Cardiac muscle cell (in vitro differentiated cells and primary cell): ENCODE data around the gene ZYX. TPM values are rescaled to one million over a fixed set of nuclear protein-coding genes. Genes with fewer than 3 reads are reported as not detected.

Source experiments
- DNase-seq, 2 donors: peaks; one replicate each; pipeline versions ENCODE4 v3.0.0 to v3.0.0-alpha.2; 2010 to 2017; ENCODE audit warnings: low read depth in 1 of 2, low spot score in 1 of 2
- H3K27ac ChIP-seq: fragments of 200-600 bp; sonication (generic); 2 replicates; pipeline ENCODE4 v1.5.1; 2016
- H3K27me3 ChIP-seq: fragments of 200-600 bp; sonication (generic); 2 replicates; pipeline ENCODE4 v1.6.0; 2016; ENCODE audit warnings: control low read depth
- H3K36me3 ChIP-seq: fragments of 200-600 bp; sonication (generic); 2 replicates; pipeline ENCODE4 v1.5.1; 2016; ENCODE audit warnings: control low read depth
- H3K4me1 ChIP-seq: fragments of 200-600 bp; sonication (generic); 2 replicates; pipeline ENCODE4 v1.8.1; 2017; ENCODE audit warnings: low read depth, mild to moderate bottlenecking, mixed run types
- H3K4me3 ChIP-seq: fragments of 200-600 bp; sonication (generic); 2 replicates; pipeline ENCODE4 v1.5.1; 2016; ENCODE audit warnings: mild to moderate bottlenecking
- H3K9me3 ChIP-seq: fragments of 200-600 bp; sonication (generic); 2 replicates; pipeline ENCODE4 v1.5.1; 2017; ENCODE audit warnings: low read depth, mild to moderate bottlenecking, control low read depth
- CTCF ChIP-seq: IDR thresholded peaks from 2 replicates; pipeline ENCODE4 v1.5.1; 2012; ENCODE audit warnings: low read depth, mild to moderate bottlenecking, low read length
- polyA plus RNA-seq: library from polyadenylated mRNA; unstranded; fragments of >200 nt; fragmentation: Nextera tagmentation; extraction: Ambion mirVana; gene quantifications from 2 replicates; pipeline ENCODE4 v1.2.1, GENCODE V29; 2016
- total RNA-seq: library from RNA; depleted of rRNA; stranded (reverse); fragments of >200 nt; gene quantifications from 2 replicates; pipeline ENCODE4 v1.2.3, GENCODE V29; 2016

ZYX gene
- total and polyA plus RNA-seq, 2 experiments from 2014 or later, result 57.2 to 98.4 TPM

- Histone ChIP-seq H3K4me3 (no peak overlapping the region), H3K27me3 (peaks cover 6% of the 10 kb centered on the region), H3K27ac (no peak overlapping the region), H3K4me1 (no peaks in the 10 kb centered on the region), H3K36me3 (no peaks in the 10 kb centered on the region), H3K9me3 (no peaks in the 10 kb centered on the region)
- no peak for DNase-seq
- TF ChIP-seq CTCF, result no peak
Observed at GRCh38 chr7:143354376-143354775, 26.8 kb upstream of the ZYX start.

GRCh38 chr7:143354965-143355364 is 26.2 kb upstream of the ZYX start:
- Histone ChIP-seq H3K36me3 (no peaks in the 10 kb centered on the region), H3K27me3 (peaks cover 9% of the 10 kb centered on the region), H3K4me1 (no peaks in the 10 kb centered on the region), H3K27ac (no peak overlapping the region), H3K9me3 (no peaks in the 10 kb centered on the region), H3K4me3 (no peak overlapping the region)
- no peak for DNase-seq
- TF ChIP-seq CTCF, result no peak

- no peak overlapping the region for H3K27ac ChIP-seq
- H3K36me3 ChIP-seq, result no peaks in the 10 kb centered on the region
- DNase-seq, result no peak
- H3K4me1 ChIP-seq, result no peaks in the 10 kb centered on the region
- peaks cover 16% of the 10 kb centered on the region for H3K27me3 ChIP-seq
- no peak for TF ChIP-seq CTCF
- H3K9me3 ChIP-seq, result no peaks in the 10 kb centered on the region
- H3K4me3 ChIP-seq, result no peak overlapping the region
Observed at GRCh38 chr7:143355450-143356385, 25.4 kb upstream of the ZYX start.

GRCh38 chr7:143356414-143357050 is 24.6 kb upstream of the ZYX start:
- no peak for DNase-seq

GRCh38 chr7:143358626-143359025 is 22.5 kb upstream of the ZYX start:
- H3K4me1 ChIP-seq, result peaks cover 3% of the 10 kb centered on the region
- H3K9me3 ChIP-seq, result no peaks in the 10 kb centered on the region
- no peak for TF ChIP-seq CTCF
- H3K36me3 ChIP-seq, result no peaks in the 10 kb centered on the region
- DNase-seq, result no peak
- H3K4me3 ChIP-seq, result no peak overlapping the region
- H3K27ac ChIP-seq, result no peak overlapping the region
- H3K27me3 ChIP-seq, result peaks cover 45% of the 10 kb centered on the region

More at GRCh38 chr7:143356414-143357050, 24.6 kb upstream of the ZYX start:
- H3K9me3 ChIP-seq, result no peaks in the 10 kb centered on the region
- peaks cover 24% of the 10 kb centered on the region for H3K27me3 ChIP-seq
- no peaks in the 10 kb centered on the region for H3K36me3 ChIP-seq
- H3K4me3 ChIP-seq, result no peak overlapping the region
- H3K4me1 ChIP-seq, result no peaks in the 10 kb centered on the region
- no peak for TF ChIP-seq CTCF
- no peak overlapping the region for H3K27ac ChIP-seq
